Lung (tissue), 12 donors: ENCODE results near the gene ADARB1. TPM values are rescaled to one million over a fixed set of nuclear protein-coding genes. Genes with fewer than 3 reads are reported as not detected.

Experiments used
- ATAC-seq: fragments of 200-7000 bp; cut with Tn5 transposase; one replicate; pipeline ENCODE4 v1.9.1; 2020; ENCODE audit warnings: moderate number of reproducible peaks; ENCODE audit not compliant: insufficient read depth, low FRiP score
- DNase-seq, 3 donors: peaks; one replicate each; pipeline ENCODE4 v3.0.0-alpha.2; 2013 to 2017
- H3K27ac ChIP-seq, 2 donors: one replicate each; pipeline ENCODE4 v1.5.1; 2013; ENCODE audit warnings: mild to moderate bottlenecking in 2 of 2, moderate library complexity in 2 of 2, control low read depth in 1 of 2, inconsistent platforms in 1 of 2, low read depth in 1 of 2, low read length in 1 of 2
- H3K27me3 ChIP-seq, 3 donors: one replicate each; pipeline ENCODE4 v1.5.1; 2013; ENCODE audit warnings: low read length in 2 of 3; ENCODE audit not compliant: control insufficient read depth in 3 of 3, insufficient read depth in 3 of 3
- H3K36me3 ChIP-seq, 4 donors: one replicate each; pipeline ENCODE4 v1.5.1; 2013; ENCODE audit warnings: low read length in 4 of 4, mild to moderate bottlenecking in 1 of 4, moderate library complexity in 1 of 4; ENCODE audit not compliant: control insufficient read depth in 4 of 4, insufficient read depth in 4 of 4
- H3K4me1 ChIP-seq, 5 donors: one replicate each; pipeline ENCODE4 v1.5.1; 2013; ENCODE audit warnings: low read length in 5 of 5, mild to moderate bottlenecking in 2 of 5, moderate library complexity in 1 of 5; ENCODE audit not compliant: control insufficient read depth in 5 of 5, insufficient read depth in 5 of 5
- H3K4me3 ChIP-seq: one replicate; pipeline ENCODE4 v1.5.1; 2013; ENCODE audit warnings: mild to moderate bottlenecking, control low read depth, moderate library complexity
- H3K9ac ChIP-seq, 2 donors: one replicate each; pipeline ENCODE4 v1.5.1; 2013; ENCODE audit warnings: low read length in 2 of 2, control low read depth in 1 of 2; ENCODE audit not compliant: insufficient read depth in 1 of 2
- H3K9me3 ChIP-seq, 4 donors: one replicate each; pipeline ENCODE4 v1.5.1; 2013; ENCODE audit warnings: low read length in 3 of 4, mild to moderate bottlenecking in 1 of 4, moderate library complexity in 1 of 4; ENCODE audit not compliant: control insufficient read depth in 4 of 4, insufficient read depth in 3 of 4
- CTCF ChIP-seq: IDR thresholded peaks from 2 replicates; pipeline ENCODE4 v1.5.1; 2012; ENCODE audit warnings: mild to moderate bottlenecking; ENCODE audit errors: control extremely low read depth, extremely low read depth
- WGBS, 2 donors: extraction: QIAGEN DNeasy Blood & Tissue Kit; methylation state at CpG; one replicate each; pipeline ENCODE4 v1.1.7; 2013; 5-methylcytosine and 5-hydroxymethylcytosine counted together
- polyA plus RNA-seq, 2 donors: library from polyadenylated mRNA; stranded (reverse); fragments of 200-250 nt; gene quantifications; one replicate each; pipeline ENCODE4 v1.2.1, GENCODE V29; 2013
- total RNA-seq, 2 donors: library from RNA; depleted of rRNA in 1 of 2; stranded (reverse); fragments of >200 nt in 1 of 2; gene quantifications; one replicate each; pipeline ENCODE4 v1.2.1, GENCODE V29; 2014 to 2021
- donor health status: control.
- donor health status: control.
- donor health status: Bipolar disorder and iron deficiency.
- donor health status: healthy.
- donor health status: DM: yes; HTN: yes; CAD: no.

The ADARB1 gene
- total and polyA plus RNA-seq, 4 donors, result 13.4 to 47.7 (median 32.6) TPM

GRCh38 chr21:45052960-45053359, 21.4 kb upstream of the ADARB1 start:
- Histone ChIP-seq H3K36me3 (no peaks in the 10 kb centered on the region), H3K4me3 (no peak overlapping the region), H3K4me1 (peaks cover 0 to 33% (median 6%) of the 10 kb centered on the region in 5 donors), H3K9ac (no peak overlapping the region), H3K9me3 (no peaks in the 10 kb centered on the region), H3K27ac (no peak overlapping the region), H3K27me3 (no peaks in the 10 kb centered on the region)
- DNase-seq (no peak), ATAC-seq (no peak)
- 88 to 92% methylated on average over 10 of the region's 10 CpGs for WGBS, 2 donors
- TF ChIP-seq CTCF, result no peak

- DNase-seq, result no peak
Measured at GRCh38 chr21:45053561-45054226, 20.7 kb upstream of the ADARB1 start.

GRCh38 chr21:45054227-45054926, 20.0 kb upstream of the ADARB1 start:
- Histone ChIP-seq H3K27ac (no peak overlapping the region), H3K27me3 (no peaks in the 10 kb centered on the region), H3K4me3 (no peak overlapping the region), H3K9ac (no peak overlapping the region), H3K36me3 (no peaks in the 10 kb centered on the region), H3K4me1 (peaks cover 0 to 33% (median 6%) of the 10 kb centered on the region in 5 donors), H3K9me3 (no peaks in the 10 kb centered on the region)
- ATAC-seq (no peak), DNase-seq (no peak)
- WGBS, 2 donors, result 81% methylated on average over 18 of the region's 18 CpGs
- no peak for TF ChIP-seq CTCF

More at GRCh38 chr21:45053561-45054226, 20.7 kb upstream of the ADARB1 start:
- Histone ChIP-seq H3K9ac (no peak overlapping the region), H3K4me1 (peaks cover 0 to 33% (median 6%) of the 10 kb centered on the region in 5 donors), H3K27me3 (no peaks in the 10 kb centered on the region), H3K27ac (no peak overlapping the region), H3K4me3 (no peak overlapping the region), H3K36me3 (no peaks in the 10 kb centered on the region), H3K9me3 (no peaks in the 10 kb centered on the region)
- ATAC-seq, result no peak
- TF ChIP-seq CTCF, result no peak
- WGBS, 2 donors, result 82 to 83% methylated on average over 8 of the region's 8 CpGs
